Prostate gland (tissue), 2 donors: ENCODE data around the gene NFASC.
A peak's percentile ranks its signal among the peaks of the same experiment; 100 is the strongest.

Source experiments
- POLR2A ChIP-seq: fragments of 450-650 bp; IDR thresholded peaks from one replicate; pipeline ENCODE4 v1.6.1; 2016; ENCODE audit warnings: antibody characterized with exemption, mild to moderate bottlenecking
- POLR2AphosphoS5 ChIP-seq: sonication (generic); formaldehyde crosslinking; IDR thresholded peaks from one replicate; pipeline ENCODE4 v1.6.1; 2017; ENCODE audit warnings: antibody characterized with exemption
- TF ChIP-seq, protein P1 (sequence below), 4 experiments: fragments of 200-600 bp in 2 of 4; fragments of 450-650 bp in 2 of 4; sonication (generic) in 2 of 4; IDR thresholded peaks; 1 replicate in 3 of 4; 2 replicates in 1 of 4; pipeline ENCODE4 v1.5.1; 2016 to 2019; ENCODE audit warnings: antibody characterized with exemption in 4 of 4, mild to moderate bottlenecking in 2 of 4, moderate library complexity in 2 of 4

- TF ChIP-seq, protein P1, sequence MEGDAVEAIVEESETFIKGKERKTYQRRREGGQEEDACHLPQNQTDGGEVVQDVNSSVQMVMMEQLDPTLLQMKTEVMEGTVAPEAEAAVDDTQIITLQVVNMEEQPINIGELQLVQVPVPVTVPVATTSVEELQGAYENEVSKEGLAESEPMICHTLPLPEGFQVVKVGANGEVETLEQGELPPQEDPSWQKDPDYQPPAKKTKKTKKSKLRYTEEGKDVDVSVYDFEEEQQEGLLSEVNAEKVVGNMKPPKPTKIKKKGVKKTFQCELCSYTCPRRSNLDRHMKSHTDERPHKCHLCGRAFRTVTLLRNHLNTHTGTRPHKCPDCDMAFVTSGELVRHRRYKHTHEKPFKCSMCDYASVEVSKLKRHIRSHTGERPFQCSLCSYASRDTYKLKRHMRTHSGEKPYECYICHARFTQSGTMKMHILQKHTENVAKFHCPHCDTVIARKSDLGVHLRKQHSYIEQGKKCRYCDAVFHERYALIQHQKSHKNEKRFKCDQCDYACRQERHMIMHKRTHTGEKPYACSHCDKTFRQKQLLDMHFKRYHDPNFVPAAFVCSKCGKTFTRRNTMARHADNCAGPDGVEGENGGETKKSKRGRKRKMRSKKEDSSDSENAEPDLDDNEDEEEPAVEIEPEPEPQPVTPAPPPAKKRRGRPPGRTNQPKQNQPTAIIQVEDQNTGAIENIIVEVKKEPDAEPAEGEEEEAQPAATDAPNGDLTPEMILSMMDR (IDR thresholded peaks at IDR 0.05), result no peak
- no peak for TF ChIP-seq POLR2A
- TF ChIP-seq POLR2AphosphoS5, result peak; percentile 14
These were observed 8.7 kb downstream of the NFASC start for GRCh38 chr1:204879351-204879750.
